Measurements from ENCODE around the gene DHRS9.
A peak's percentile ranks its signal among the peaks of the same experiment; 100 is the strongest.
"Not testable (repeated sequence)": the region's sequence is repeated elsewhere in the genome, so short reads cannot be mapped to it uniquely, and the experiment has no call there.

The DHRS9 gene

DNA sequence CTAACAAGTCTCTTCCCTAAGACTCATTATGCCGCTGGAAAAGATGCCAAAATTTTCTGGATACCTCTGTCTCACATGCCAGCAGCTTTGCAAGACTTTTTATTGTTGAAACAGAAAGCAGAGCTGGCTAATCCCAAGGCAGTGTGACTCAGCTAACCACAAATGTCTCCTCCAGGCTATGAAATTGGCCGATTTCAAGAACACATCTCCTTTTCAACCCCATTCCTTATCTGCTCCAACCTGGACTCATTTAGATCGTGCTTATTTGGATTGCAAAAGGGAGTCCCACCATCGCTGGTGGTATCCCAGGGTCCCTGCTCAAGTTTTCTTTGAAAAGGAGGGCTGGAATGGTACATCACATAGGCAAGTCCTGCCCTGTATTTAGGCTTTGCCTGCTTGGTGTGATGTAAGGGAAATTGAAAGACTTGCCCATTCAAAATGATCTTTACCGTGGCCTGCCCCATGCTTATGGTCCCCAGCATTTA, 26.3 kb downstream of the DHRS9 start:
- DNase-seq (ENCODE audit: low read depth in 2 of 2): no peak

DNA sequence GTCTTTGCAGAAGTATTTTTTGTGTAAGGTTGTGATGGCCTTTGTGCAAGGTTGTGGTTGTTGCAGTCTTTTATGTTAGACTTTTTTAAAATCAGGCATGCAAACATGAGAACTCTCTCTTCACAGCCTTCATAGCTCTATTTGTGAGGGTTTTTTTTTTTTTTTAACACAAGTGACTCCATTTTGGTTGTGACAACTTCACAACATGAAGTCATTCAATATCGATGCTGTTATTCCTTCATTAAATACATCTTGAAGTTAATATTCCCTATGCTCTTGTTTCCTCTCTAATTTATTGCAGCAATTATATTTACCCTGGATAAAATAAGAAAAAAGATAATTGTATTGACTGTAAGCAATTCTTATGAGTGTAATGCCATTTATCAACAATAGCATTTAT, 35.5 kb downstream of the DHRS9 start:
- DNase-seq (ENCODE audit: low read depth in 2 of 2): no peak

DNA sequence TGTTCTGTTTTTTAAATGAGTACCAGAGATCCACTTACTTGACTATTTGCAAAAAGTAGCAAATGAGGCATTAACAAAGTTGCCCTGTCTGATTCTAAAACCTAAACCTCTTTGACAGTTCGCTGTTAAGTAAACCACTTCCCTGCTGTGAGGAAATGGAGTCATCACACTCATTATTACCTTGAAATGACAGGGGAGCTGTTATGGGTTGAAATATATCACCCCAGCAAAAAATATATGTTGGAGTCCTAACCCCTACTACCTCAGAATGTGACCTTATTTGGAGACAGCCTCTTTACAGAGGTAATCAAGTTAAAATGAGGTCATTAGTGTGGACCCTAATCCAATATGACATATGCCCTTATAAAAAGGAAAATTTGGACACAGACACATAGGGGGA, 36.1 kb downstream of the DHRS9 start:
- no peak for DNase-seq (ENCODE audit: low read depth in 2 of 2)

- DNase-seq (ENCODE audit: low read depth in 2 of 2): no peak
These were observed 36.8 kb downstream of the DHRS9 start for GRCh38 chr2:169106134-169106533.

DNA sequence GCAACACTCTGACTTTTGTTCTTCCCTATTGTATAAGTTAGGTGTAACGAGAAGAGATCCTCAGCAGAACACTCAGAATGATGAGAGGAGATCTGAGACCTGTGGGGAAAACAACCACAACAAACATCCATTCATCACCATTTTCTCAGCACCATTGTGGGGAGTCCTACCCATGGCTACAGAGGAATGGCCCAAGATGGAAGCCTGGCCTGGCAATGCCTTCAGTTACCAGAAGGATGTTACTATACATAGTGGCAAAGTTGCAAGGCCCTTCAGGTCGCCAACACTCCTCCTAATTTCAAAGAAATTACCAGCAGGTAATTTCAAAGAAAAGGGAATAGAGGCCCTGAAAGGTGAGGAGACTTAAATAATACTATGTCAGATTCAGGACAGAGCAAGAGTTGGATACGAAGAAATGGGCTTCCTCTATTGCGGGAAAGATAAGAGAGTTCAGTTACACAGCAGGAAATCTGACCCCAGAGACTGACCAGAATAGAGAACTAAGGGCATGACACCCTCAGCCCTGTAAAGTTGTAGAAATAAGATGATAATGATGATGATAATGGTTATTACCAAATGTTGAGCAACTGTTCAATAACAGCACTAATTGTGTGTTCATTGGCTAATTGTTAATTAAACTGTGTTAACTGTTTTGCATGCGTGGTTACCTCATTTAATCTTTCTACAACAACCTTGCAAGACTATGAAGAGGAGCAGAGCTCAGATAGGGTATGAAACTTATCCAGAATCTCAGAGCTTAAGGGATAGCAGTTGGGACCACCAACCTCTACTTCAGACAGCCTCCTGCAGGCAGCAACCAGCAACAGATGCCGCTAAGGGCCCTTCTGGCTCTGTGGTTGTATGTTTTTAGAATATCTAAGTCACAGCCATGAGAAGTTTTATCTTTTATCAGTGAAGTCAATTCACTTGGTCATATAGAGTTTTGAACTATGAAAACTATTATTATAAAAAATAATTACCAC, 37.5 kb downstream of the DHRS9 start:
- no peak for DNase-seq (ENCODE audit: low read depth in 2 of 2)

GRCh38 chr2:169107645-169108044, 38.3 kb downstream of the DHRS9 start:
- DNase-seq (ENCODE audit: low read depth in 2 of 2): no peak

DNA sequence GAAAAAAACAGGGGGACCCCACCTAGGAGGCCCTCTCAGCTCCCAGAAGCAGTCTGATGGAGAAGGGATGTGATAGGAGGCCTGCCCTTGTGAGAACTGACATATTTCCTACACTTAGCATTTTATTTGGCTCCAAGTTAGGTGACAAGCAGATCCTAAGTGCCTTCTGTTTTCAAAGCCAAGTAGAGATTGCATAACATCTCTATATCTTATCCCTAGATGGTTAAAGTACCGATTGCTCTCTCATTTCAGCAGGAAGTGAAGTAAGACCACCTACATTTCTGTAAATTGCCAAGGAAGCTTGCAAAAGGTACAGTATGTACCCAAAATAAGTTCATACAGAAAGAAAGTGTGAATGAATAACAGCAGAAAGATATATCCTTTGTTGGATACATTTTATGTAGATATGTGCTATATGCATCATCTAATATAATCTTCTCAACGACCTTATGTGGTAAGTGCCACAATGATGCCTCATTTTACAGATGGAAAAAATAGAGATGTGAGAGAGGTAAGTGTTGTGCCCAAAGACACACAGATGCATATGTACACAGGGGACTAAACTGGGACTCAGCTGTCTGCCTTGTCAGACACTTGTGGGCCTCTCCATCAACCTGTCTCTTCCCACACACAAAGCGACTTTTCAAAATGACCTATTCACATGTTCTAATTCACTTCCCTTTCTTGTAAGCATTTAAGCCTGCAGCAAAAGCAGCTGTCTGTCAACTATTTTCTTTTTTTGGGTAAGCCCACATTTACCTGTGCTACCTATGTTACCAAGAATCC, 38.9 kb downstream of the DHRS9 start:
- no peak for DNase-seq (ENCODE audit: low read depth in 2 of 2)

DNA sequence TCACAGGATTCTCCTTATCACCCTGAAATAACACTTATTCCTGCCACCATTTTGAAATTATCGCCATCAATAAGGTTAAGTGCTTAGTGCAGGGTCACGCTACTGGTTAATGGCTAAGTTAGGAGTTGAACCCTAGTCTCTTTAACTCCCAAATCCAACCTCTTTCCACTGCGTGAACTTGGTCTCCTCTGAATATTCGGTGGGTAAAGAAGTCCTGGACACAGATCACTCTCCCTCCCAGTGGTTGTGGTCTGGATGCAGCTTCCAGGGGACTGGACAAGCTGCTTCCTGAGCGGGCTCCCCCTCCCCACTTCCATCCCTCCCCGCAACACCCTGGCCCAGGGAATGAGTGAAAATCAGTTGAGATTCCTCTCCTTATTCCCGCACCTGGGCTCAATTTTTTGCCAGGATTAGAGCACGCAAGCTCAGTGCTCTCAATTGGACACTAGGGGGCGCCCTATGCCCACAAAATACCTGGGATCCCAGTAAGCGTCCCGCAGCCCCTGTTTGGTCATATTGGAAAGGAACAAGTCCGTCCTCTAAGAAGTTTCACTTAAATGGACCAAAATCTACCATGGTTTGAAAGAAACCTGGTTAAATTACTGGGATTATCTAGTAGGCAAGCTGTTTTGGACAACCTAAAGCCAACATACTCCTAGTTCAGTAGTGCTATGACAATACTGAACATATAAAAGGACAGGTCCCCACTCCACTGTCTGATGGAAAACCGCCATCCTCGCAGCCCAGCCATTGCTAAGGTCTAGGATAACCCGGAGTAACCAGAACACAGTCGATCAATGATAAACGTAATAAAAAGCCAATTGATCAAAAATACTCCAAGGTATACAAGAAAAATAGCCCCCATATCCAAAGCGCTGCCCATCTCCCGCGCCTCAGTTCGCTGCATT, 40.4 kb downstream of the DHRS9 start:
- DNase-seq (ENCODE audit: low read depth in 2 of 2): peak; percentile 60 to 76

DNA sequence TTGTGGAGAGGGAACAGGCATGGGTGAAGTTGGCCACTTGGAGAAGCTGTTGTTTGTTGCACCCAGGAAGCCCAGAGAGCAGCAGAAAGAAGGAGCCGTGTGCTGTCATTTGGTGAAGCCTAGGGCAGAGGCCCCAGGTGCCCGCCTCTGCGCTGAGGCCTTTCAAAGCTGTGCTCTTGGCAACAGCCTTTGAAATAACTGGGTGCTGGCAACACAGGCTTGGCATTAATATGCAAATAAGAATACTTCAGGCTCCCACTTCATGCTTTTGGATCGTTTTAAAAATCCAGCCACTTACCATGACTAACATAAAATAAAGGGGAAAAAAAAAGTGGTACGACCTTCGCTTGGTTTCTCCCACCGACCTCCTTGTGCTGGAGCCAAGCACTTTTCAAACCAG, 41.1 kb downstream of the DHRS9 start:
- DNase-seq (ENCODE audit: low read depth in 2 of 2): no peak

DNA sequence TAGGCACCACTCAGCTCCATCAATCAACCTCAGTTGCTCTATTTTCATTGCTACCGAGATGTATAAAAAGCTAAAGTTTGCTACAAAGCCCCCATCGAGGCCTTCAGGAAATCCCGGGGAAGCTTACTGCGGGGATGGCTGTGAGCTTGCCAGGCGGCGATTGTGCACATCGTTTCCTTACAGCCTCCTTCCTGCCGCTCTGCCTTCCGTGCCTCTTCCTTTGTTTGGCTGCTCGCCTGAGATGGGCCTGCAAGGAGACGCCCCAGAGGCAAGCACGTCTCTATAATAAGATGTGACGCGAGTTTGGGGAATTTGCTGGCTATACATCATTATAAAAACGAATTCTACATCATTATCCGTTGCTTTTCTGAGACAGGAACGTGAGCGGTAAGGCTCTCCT, 41.6 kb downstream of the DHRS9 start:
- DNase-seq (ENCODE audit: low read depth in 2 of 2): no peak

DNA sequence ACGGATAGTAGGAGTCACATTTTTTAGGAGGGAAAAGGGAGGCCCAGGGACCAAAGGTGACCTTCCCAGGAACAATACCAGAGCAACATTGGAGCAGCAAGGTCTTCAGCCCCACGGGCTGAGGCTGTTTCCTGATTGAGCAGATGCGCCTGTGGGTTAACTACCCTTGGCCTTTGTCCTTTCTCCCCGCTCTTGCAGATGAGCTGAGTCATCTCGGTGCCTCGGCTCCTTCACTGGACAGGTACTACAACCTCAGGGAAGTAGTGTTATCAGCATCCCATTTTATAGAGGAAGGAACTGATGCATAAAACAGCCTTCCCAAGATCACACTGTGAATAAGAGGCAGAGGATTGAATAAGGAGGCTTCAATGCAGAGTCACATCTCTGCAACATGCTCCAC, 43.5 kb downstream of the DHRS9 start:
- DNase-seq (ENCODE audit: low read depth in 2 of 2): no peak

GRCh38 chr2:169114056-169114455, 44.7 kb downstream of the DHRS9 start:
- DNase-seq (ENCODE audit: low read depth in 2 of 2): no peak

GRCh38 chr2:169116327-169116726, 47.0 kb downstream of the DHRS9 start:
- DNase-seq (ENCODE audit: low read depth in 2 of 2): no peak

DNA sequence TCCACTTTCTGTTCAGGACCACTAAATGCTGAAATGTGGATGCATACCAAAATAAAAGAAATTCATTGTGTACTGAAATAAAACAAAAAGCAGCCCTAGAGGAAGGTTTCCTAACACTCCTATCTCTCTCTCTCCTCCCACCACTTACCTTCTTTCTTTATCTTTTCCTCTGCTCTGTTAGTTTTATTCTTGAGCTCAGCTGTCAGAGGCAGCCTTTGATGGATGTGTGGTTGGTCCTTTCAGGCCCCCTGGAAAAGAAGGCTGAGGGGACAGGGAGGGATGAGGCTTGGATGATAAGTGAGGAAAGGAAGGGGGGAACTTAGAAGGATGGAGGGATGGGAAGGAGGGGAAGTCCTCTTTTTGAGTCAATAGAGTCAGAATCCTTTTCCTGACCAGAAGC, 47.6 kb downstream of the DHRS9 start:
- no peak for DNase-seq (ENCODE audit: low read depth in 2 of 2)

GRCh38 chr2:169118060-169118459, 48.7 kb downstream of the DHRS9 start:
- no peak for DNase-seq (ENCODE audit: low read depth in 2 of 2)

- no peak for DNase-seq (ENCODE audit: low read depth in 2 of 2)
These were observed 49.9 kb downstream of the DHRS9 start for GRCh38 chr2:169119123-169119760.

GRCh38 chr2:169119851-169120250, 50.5 kb downstream of the DHRS9 start:
- DNase-seq (ENCODE audit: low read depth in 2 of 2): no peak

- DNase-seq (ENCODE audit: low read depth in 2 of 2): no peak
These were observed 60.4 kb downstream of the DHRS9 start for GRCh38 chr2:169129703-169130243.

DNA sequence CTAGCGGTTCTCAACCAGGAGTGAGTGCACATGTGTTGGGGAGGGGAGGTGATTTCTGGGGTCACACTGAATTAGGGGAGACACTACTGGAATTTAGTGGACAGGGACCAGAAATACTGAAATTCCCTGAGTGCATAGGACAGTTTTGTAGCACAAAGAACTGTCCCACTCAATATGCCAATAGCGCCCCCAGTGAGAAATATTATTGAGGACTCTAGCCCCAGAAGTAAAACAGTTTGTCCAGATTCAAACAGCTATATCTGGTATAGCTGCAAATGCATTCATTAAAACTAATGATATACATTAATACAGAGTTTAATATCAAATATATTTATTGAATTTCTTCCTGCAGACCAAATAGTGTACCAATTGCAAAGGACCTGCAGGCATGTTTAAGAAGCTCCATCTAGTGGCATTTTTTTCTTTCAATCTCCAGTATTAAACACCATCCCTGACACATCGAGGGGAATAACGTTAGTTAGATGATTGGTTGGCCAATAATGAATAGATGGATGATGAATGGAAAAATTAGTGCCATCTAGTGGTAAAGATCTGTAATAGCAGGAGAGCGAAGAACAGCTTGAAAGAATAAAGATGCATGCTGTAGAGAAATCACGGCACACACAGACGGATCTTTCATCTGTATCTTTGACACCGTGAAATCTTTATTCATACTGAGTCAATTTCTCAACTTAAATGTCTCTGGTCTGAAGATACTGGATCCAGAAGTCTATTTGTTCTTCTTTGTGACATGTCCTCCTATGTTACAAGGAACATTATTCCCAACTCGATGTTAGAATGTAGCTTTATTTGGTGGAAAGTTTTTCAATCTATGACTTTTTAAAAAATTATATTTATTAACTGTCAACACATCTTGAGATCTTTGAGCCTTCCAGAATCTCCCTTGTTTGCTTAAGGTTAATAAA, 62.5 kb downstream of the DHRS9 start:
- DNase-seq (ENCODE audit: low read depth in 2 of 2): no peak

GRCh38 chr2:169134272-169134671, 64.9 kb downstream of the DHRS9 start:
- DNase-seq (ENCODE audit: low read depth in 2 of 2): not testable (repeated sequence)
